Heart left ventricle (tissue), 13 donors: Measurements from ENCODE around the gene PACSIN2.

Experiments used
- CTCF ChIP-seq, 12 donors: fragments of 200-600 bp; sonication (generic) in 4 of 12; IDR thresholded peaks; one replicate each; pipeline versions ENCODE4 v1.5.0 to v1.8.0; 2018 to 2022; ENCODE audit warnings: antibody characterized with exemption in 12 of 12, mild to moderate bottlenecking in 5 of 12
- POLR2A ChIP-seq, 2 donors: fragments of 450-650 bp; IDR thresholded peaks; one replicate each; pipeline ENCODE4 v1.6.1; 2017; ENCODE audit warnings: antibody characterized with exemption in 2 of 2, mild to moderate bottlenecking in 2 of 2, moderate library complexity in 2 of 2
- donor health status: ischemic (EF 13 %, LVEDD 7.1; RV severe dilation, severe dysfunction).
- donor health status: DM: no; HTN: yes; CAD: no.
- donor health status: DM: no; HTN: no; CAD: no.
- donor health status: ischemic (EF 25% LVEDD 6.9; RV normal size, moderate dysfunction).
- donor health status: ischemic (EF 25% LVEDD 5.7; RV mildly dilated, moderate dysfunction).
- donor health status: ischemic (EF 35%, LVEDD 5.7; RV mildly dilated, moderate dysfunction).
- donor health status: nonischemic (EF 11% LVEDD 7.7; RV severe dilation, severe dysfunction).
- donor health status: DM: yes; HTN: yes; CAD: no.
- donor health status: PGD.
- donor health status: ischemic (EF 29% LVEDD 5.4; RV normal size, mild dysfunction).
- donor health status: nonischemic (EF 23%, LVEDD 6.1; RV moderate dilation, normal function).

GRCh38 chr22:42924436-42924835 lies 90.5 kb downstream of the PACSIN2 start:
- TF ChIP-seq CTCF (IDR thresholded peaks at IDR 0.05) (no peak), POLR2A (IDR thresholded peaks at IDR 0.05) (no peak)
